Spleen (tissue), 11 donors: ENCODE data around the gene MYO9A. TPM values are rescaled to one million over a fixed set of nuclear protein-coding genes. Genes with fewer than 3 reads are reported as not detected.

Source experiments
- DNase-seq: peaks from one replicate; pipeline ENCODE4 v3.0.0-alpha.2; 2020
- H3K27ac ChIP-seq, 8 donors: fragments of 200-600 bp; sonication (generic) in 7 of 8; 1 replicate in 4 of 8; 2 replicates in 4 of 8; pipeline versions ENCODE4 v1.5.0 to v1.8.0; 2016 to 2021; ENCODE audit warnings: inconsistent platforms in 4 of 8, mild to moderate bottlenecking in 4 of 8, moderate library complexity in 1 of 8
- H3K27me3 ChIP-seq, 7 donors: fragments of 200-600 bp; sonication (generic) in 6 of 7; replicated peaks in 1 of 7; 1 replicate in 4 of 7; 2 replicates in 3 of 7; pipeline versions ENCODE4 v1.5.0 to v1.8.0; 2016 to 2021; ENCODE audit warnings: inconsistent platforms in 3 of 7, mild to moderate bottlenecking in 1 of 7
- H3K36me3 ChIP-seq, 6 donors: fragments of 200-600 bp; sonication (generic) in 5 of 6; 1 replicate in 4 of 6; 2 replicates in 2 of 6; pipeline versions ENCODE4 v1.5.0 to v1.8.0; 2016 to 2021; ENCODE audit warnings: inconsistent platforms in 2 of 6
- H3K4me1 ChIP-seq, 6 donors: fragments of 200-600 bp; sonication (generic) in 5 of 6; 1 replicate in 3 of 6; 2 replicates in 3 of 6; pipeline versions ENCODE4 v1.5.0 to v1.8.0; 2016 to 2021; ENCODE audit warnings: inconsistent platforms in 3 of 6
- H3K4me3 ChIP-seq, 8 donors: fragments of 200-600 bp; sonication (generic) in 7 of 8; 1 replicate in 4 of 8; 2 replicates in 4 of 8; pipeline versions ENCODE4 v1.5.0 to v1.8.0; 2016 to 2021; ENCODE audit warnings: inconsistent platforms in 4 of 8, mild to moderate bottlenecking in 4 of 8, moderate library complexity in 2 of 8
- H3K9me3 ChIP-seq, 8 donors: fragments of 200-600 bp; sonication (generic) in 7 of 8; 1 replicate in 4 of 8; 2 replicates in 4 of 8; pipeline versions ENCODE4 v1.5.0 to v1.8.0; 2016 to 2021; ENCODE audit warnings: inconsistent platforms in 4 of 8
- CTCF ChIP-seq, 11 experiments: fragments of 200-600 bp in 7 of 11; fragments of 450-650 bp in 4 of 11; sonication (generic) in 4 of 11; IDR thresholded peaks in 8 of 11; conservative IDR thresholded peaks in 3 of 11; 1 replicate in 7 of 11; 2 replicates in 4 of 11; pipeline versions ENCODE4 v1.4.0 to v1.8.0; 2016 to 2021; ENCODE audit warnings: antibody characterized with exemption in 11 of 11, inconsistent platforms in 4 of 11, mild to moderate bottlenecking in 1 of 11
- POLR2A ChIP-seq, 3 donors: fragments of 450-650 bp; IDR thresholded peaks; one replicate each; pipeline ENCODE4 v1.5.1; 2017; ENCODE audit warnings: antibody characterized with exemption in 3 of 3, mild to moderate bottlenecking in 1 of 3
- POLR2AphosphoS5 ChIP-seq, 3 donors: sonication (generic); formaldehyde crosslinking; IDR thresholded peaks; one replicate each; pipeline ENCODE4 v1.5.1; 2017; ENCODE audit warnings: antibody characterized with exemption in 3 of 3
- WGBS, 5 donors: extraction: QIAGEN DNeasy Blood & Tissue Kit in 3 of 5; methylation state at CpG; one replicate each; pipeline versions ENCODE4 v1.1.5 to v1.1.7; 2013 to 2018; 5-methylcytosine and 5-hydroxymethylcytosine counted together
- intact Hi-C: fragments of 100-400 bp; cut with DNase I; formaldehyde crosslinking; loops from one replicate; pipeline ENCODE4 v1.15.0; 2023; ENCODE audit warnings: low total_unique reads
- polyA plus RNA-seq, 3 donors: library from polyadenylated mRNA; stranded (reverse); fragments of 200-250 nt; gene quantifications; one replicate each; pipeline ENCODE4 v1.2.1, GENCODE V29; 2013
- total RNA-seq, 7 donors: library from RNA; depleted of rRNA in 3 of 7; stranded (reverse); fragments of >200 nt in 3 of 7; fragmentation: NEBNext Ultra II Directional in 4 of 7; extraction: Animal tissue kit (Norgen Biotek cat#: 25700) in 4 of 7; gene quantifications; one replicate each; pipeline versions ENCODE4 v1.1.0 to v1.2.1, GENCODE V29; 2016 to 2021
- donor health status: healthy with polysubstance abuse.
- donor health status: DM: no; HTN: no; CAD: no; lungs with moderate emphysema.
- donor health status: DM: no; HTN: no; CAD: no.
- donor health status: Bipolar disorder and iron deficiency.
- donor health status: healthy.
- donor health status: DM: no; HTN: no; CAD: no.
- donor health status: DM: yes; HTN: yes; CAD: no.

The MYO9A gene
- total and polyA plus RNA-seq, 10 donors, result 1.7 to 80.9 (median 50.9) TPM

GRCh38 chr15:71784719-71785118 is 333.2 kb downstream of the MYO9A start:
- Histone ChIP-seq H3K4me3 (no peak overlapping the region), H3K27me3 (peaks cover 0 to 44% (median 0%) of the 10 kb centered on the region in 7 donors), H3K9me3 (no peaks in the 10 kb centered on the region), H3K36me3 (no peaks in the 10 kb centered on the region), H3K27ac (no peak overlapping the region), H3K4me1 (peaks cover 0 to 8% (median 5%) of the 10 kb centered on the region in 6 donors)
- DNase-seq, result no peak
- peak in 3 of 11 experiments; percentile 30 to 42 (median 39) for TF ChIP-seq CTCF (IDR thresholded peaks at IDR 0.05 in 8 of 11, conservative IDR thresholded peaks at IDR 0.05 in 3 of 11)
- no peak for TF ChIP-seq POLR2A (IDR thresholded peaks at IDR 0.05)
- TF ChIP-seq POLR2AphosphoS5 (IDR thresholded peaks at IDR 0.05), result no peak
- 69 to 81% (median 69%) methylated on average over 6 of the region's 6 CpGs for WGBS, 5 donors
- intact Hi-C loops, result loop anchor here (5.0 kb wide), 1 partner anchor 373 kb away; no protein-coding TSS in a partner anchor

GRCh38 chr15:71782422-71783165 is 335.4 kb downstream of the MYO9A start:
- Histone ChIP-seq H3K4me1 (peaks cover 0 to 8% (median 5%) of the 10 kb centered on the region in 6 donors), H3K27me3 (peaks cover 0 to 44% (median 0%) of the 10 kb centered on the region in 7 donors), H3K27ac (no peak overlapping the region), H3K36me3 (no peaks in the 10 kb centered on the region), H3K9me3 (no peaks in the 10 kb centered on the region), H3K4me3 (no peak overlapping the region)
- no peak for DNase-seq
- intact Hi-C loops, result loop anchor here (5.0 kb wide), 1 partner anchor 375 kb away; no protein-coding TSS in a partner anchor
- WGBS, 5 donors, result 72 to 80% (median 79%) methylated on average over 10 of the region's 10 CpGs
- TF ChIP-seq CTCF (IDR thresholded peaks at IDR 0.05 in 8 of 11, conservative IDR thresholded peaks at IDR 0.05 in 3 of 11) (no peak), POLR2AphosphoS5 (IDR thresholded peaks at IDR 0.05) (no peak), POLR2A (IDR thresholded peaks at IDR 0.05) (no peak)

- H3K4me3 ChIP-seq, result no peak overlapping the region
- 87 to 92% (median 90%) methylated on average over 2 to 8 of the region's 8 CpGs for WGBS, 5 donors
- no peaks in the 10 kb centered on the region for H3K9me3 ChIP-seq
- no peak for DNase-seq
- peaks cover 0 to 44% (median 0%) of the 10 kb centered on the region in 7 donors for H3K27me3 ChIP-seq
- no peaks in the 10 kb centered on the region for H3K36me3 ChIP-seq
- TF ChIP-seq CTCF (IDR thresholded peaks at IDR 0.05 in 8 of 11, conservative IDR thresholded peaks at IDR 0.05 in 3 of 11), result no peak
- TF ChIP-seq POLR2A (IDR thresholded peaks at IDR 0.05), result no peak
- no peak for TF ChIP-seq POLR2AphosphoS5 (IDR thresholded peaks at IDR 0.05)
- H3K4me1 ChIP-seq, result peaks cover 0 to 8% (median 5%) of the 10 kb centered on the region in 6 donors
- H3K27ac ChIP-seq, result no peak overlapping the region
- intact Hi-C loops, result loop anchor here (5.0 kb wide), 1 partner anchor 375 kb away; no protein-coding TSS in a partner anchor
Measured at GRCh38 chr15:71781965-71782265, 336.0 kb downstream of the MYO9A start.

- intact Hi-C loops, result loop anchor here (5.0 kb wide), 1 partner anchor 376 kb away; no protein-coding TSS in a partner anchor
- Histone ChIP-seq H3K27ac (no peak overlapping the region), H3K4me1 (peaks cover 0 to 8% (median 5%) of the 10 kb centered on the region in 6 donors), H3K4me3 (no peak overlapping the region), H3K9me3 (no peaks in the 10 kb centered on the region), H3K36me3 (no peaks in the 10 kb centered on the region), H3K27me3 (peaks cover 0 to 42% (median 0%) of the 10 kb centered on the region in 7 donors)
- TF ChIP-seq CTCF (IDR thresholded peaks at IDR 0.05 in 8 of 11, conservative IDR thresholded peaks at IDR 0.05 in 3 of 11) (no peak), POLR2AphosphoS5 (IDR thresholded peaks at IDR 0.05) (no peak), POLR2A (IDR thresholded peaks at IDR 0.05) (no peak)
- no peak for DNase-seq
- WGBS, 5 donors, result 72 to 87% (median 77%) methylated on average over 9 of the region's 9 CpGs
Measured at GRCh38 chr15:71781179-71781964, 336.6 kb downstream of the MYO9A start.
